ENCODE measurements around the gene TGM1.
"Not testable (repeated sequence)": the region's sequence is repeated elsewhere in the genome, so short reads cannot be mapped to it uniquely, and the experiment has no call there.

Gene TGM1

DNA sequence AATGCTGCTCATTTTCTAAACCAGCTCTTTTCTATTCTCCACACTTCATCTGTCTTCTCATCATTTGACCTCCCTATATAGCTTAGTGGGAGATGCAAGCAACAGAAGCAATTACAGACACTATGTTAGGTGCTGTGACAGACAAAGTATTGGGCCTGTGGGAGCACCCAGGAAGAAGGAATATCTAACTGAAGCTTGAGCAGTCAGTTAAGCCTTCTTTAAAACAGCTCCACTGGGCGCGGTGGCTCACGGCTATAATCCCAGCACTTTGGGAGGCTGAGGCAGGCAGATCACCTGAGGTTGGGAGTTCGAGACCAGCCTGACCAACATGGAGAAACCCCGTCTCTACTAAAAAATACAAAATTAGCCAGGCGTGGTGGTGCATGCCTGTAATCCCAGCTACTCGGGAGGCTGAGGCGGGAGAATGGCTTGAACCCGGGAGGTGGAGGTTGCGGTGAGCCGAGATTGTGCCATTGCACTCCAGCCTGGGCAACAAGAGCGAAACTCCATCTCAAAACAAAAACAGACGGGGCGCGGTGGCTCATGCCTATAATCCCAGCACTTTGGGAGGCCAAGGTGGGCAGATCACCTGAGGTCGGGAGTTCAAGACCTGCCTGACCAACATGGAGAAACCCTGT is 59.6 kb downstream of the TGM1 start:
- not testable (repeated sequence) for DNase-seq

DNA sequence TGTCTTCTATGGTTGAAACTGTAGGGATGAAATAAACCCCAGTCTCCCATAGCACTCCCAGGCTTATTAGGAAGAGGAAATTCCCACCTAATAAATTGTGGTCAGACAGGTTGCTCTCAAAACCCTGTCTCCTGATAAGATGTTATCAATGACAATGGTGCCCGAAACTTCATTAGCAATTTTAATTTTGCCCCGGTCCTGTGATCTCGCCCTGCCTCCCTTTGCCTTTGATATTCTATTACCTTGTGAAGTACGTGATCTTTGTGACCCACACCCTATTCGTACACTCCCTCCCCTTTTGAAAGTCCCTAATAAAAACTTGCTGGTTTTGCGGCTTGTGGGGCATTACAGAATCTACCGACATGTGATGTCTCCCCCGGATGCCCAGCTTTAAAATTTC is 60.4 kb downstream of the TGM1 start:
- DNase-seq, result not testable (repeated sequence)

Measured in activated CD4-positive, alpha-beta T cell treated with anti-CD3 and anti-CD28 coated beads, Interleukin-2, amount 50 U/mL, for 16 hours (primary cell).